Measurements from ENCODE around the gene MAPK9. TPM values are rescaled to one million over a fixed set of nuclear protein-coding genes. Genes with fewer than 3 reads are reported as not detected.
A peak's percentile ranks its signal among the peaks of the same experiment; 100 is the strongest.

Gene MAPK9
- total RNA-seq, 1 donor from 2014 or later = 36.1 TPM

- no peak for DNase-seq (ENCODE audit: low read depth, low spot score)
- no peak overlapping the region for H3K27ac Mint-ChIP-seq (ENCODE audit: unreplicated experiment)
Observed at GRCh38 chr5:180284149-180284548, 7.7 kb downstream of the MAPK9 start.

GRCh38 chr5:180283026-180283615 is 8.8 kb downstream of the MAPK9 start:
- peaks cover 11% of the 10 kb centered on the region for H3K4me1 Mint-ChIP-seq
- H3K36me3 Mint-ChIP-seq (ENCODE audit: low read depth) = peaks cover 36% of the 10 kb centered on the region
- DNase-seq (ENCODE audit: low read depth, low spot score) = no peak
- no peaks in the 10 kb centered on the region for H3K27me3 Mint-ChIP-seq (ENCODE audit: low read depth)
- peaks cover 3% of the 10 kb centered on the region for H3K9me3 Mint-ChIP-seq
- TF ChIP-seq, protein P1, sequence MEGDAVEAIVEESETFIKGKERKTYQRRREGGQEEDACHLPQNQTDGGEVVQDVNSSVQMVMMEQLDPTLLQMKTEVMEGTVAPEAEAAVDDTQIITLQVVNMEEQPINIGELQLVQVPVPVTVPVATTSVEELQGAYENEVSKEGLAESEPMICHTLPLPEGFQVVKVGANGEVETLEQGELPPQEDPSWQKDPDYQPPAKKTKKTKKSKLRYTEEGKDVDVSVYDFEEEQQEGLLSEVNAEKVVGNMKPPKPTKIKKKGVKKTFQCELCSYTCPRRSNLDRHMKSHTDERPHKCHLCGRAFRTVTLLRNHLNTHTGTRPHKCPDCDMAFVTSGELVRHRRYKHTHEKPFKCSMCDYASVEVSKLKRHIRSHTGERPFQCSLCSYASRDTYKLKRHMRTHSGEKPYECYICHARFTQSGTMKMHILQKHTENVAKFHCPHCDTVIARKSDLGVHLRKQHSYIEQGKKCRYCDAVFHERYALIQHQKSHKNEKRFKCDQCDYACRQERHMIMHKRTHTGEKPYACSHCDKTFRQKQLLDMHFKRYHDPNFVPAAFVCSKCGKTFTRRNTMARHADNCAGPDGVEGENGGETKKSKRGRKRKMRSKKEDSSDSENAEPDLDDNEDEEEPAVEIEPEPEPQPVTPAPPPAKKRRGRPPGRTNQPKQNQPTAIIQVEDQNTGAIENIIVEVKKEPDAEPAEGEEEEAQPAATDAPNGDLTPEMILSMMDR (conservative IDR thresholded peaks at IDR 0.05) = no peak
- peak overlapping the region; percentile 88 for H3K27ac Mint-ChIP-seq (ENCODE audit: unreplicated experiment)
- no peak overlapping the region for H3K4me3 Mint-ChIP-seq

More at GRCh38 chr5:180284149-180284548, 7.7 kb downstream of the MAPK9 start:
- Mint-ChIP-seq H3K4me1 (peaks cover 11% of the 10 kb centered on the region), H3K9me3 (peaks cover 3% of the 10 kb centered on the region), H3K27me3 (ENCODE audit: low read depth) (no peaks in the 10 kb centered on the region), H3K36me3 (ENCODE audit: low read depth) (peaks cover 28% of the 10 kb centered on the region), H3K4me3 (no peak overlapping the region)
- TF ChIP-seq, protein P1 (conservative IDR thresholded peaks at IDR 0.05) = no peak

GRCh38 chr5:180282281-180282680 is 9.6 kb downstream of the MAPK9 start:
- no peak overlapping the region for H3K4me3 Mint-ChIP-seq
- TF ChIP-seq, protein P1 (conservative IDR thresholded peaks at IDR 0.05) = no peak
- no peak for DNase-seq (ENCODE audit: low read depth, low spot score)
- peaks cover 44% of the 10 kb centered on the region for H3K36me3 Mint-ChIP-seq (ENCODE audit: low read depth)
- H3K4me1 Mint-ChIP-seq = peaks cover 11% of the 10 kb centered on the region
- H3K9me3 Mint-ChIP-seq = peaks cover 4% of the 10 kb centered on the region
- H3K27ac Mint-ChIP-seq (ENCODE audit: unreplicated experiment) = no peak overlapping the region
- no peaks in the 10 kb centered on the region for H3K27me3 Mint-ChIP-seq (ENCODE audit: low read depth)

DNA sequence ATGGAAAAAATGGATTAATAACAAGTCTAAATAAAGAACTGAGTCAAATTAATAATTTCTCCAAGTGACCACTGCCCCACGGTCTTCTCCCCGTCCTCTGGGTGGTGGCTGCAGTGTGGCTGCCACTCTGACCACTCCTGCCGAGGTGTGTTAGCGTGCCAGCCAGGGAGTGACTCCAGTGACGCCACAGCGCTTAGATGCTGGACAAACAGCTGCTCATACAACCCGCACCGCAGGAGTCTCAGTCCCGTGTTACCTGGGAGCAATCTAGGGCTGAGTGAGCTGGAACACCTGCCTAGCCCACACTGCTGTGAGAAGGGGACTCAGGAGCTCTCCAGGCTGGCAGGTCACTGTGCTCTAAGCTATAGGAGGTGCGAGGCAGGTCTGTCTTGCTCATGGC is 10.2 kb downstream of the MAPK9 start:
- no peak for DNase-seq (ENCODE audit: low read depth, low spot score)
- Mint-ChIP-seq H3K9me3 (peaks cover 6% of the 10 kb centered on the region), H3K4me3 (no peak overlapping the region), H3K4me1 (peaks cover 11% of the 10 kb centered on the region), H3K27ac (ENCODE audit: unreplicated experiment) (no peak overlapping the region), H3K27me3 (ENCODE audit: low read depth) (no peaks in the 10 kb centered on the region), H3K36me3 (ENCODE audit: low read depth) (peaks cover 44% of the 10 kb centered on the region)
- TF ChIP-seq, protein P1 (conservative IDR thresholded peaks at IDR 0.05) = no peak

- peaks cover 77% of the 10 kb centered on the region for H3K36me3 Mint-ChIP-seq (ENCODE audit: low read depth)
- no peaks in the 10 kb centered on the region for H3K4me1 Mint-ChIP-seq
- no peak overlapping the region for H3K4me3 Mint-ChIP-seq
- H3K27ac Mint-ChIP-seq (ENCODE audit: unreplicated experiment) = no peak overlapping the region
- H3K9me3 Mint-ChIP-seq = peaks cover 20% of the 10 kb centered on the region
- DNase-seq (ENCODE audit: low read depth, low spot score) = no peak
- H3K27me3 Mint-ChIP-seq (ENCODE audit: low read depth) = no peaks in the 10 kb centered on the region
- TF ChIP-seq, protein P1 (conservative IDR thresholded peaks at IDR 0.05) = no peak
Observed at GRCh38 chr5:180274695-180275094, 17.2 kb downstream of the MAPK9 start.

All from neural crest cell (in vitro differentiated cells).